ENCODE data around the gene SRPK2. TPM values are rescaled to one million over a fixed set of nuclear protein-coding genes. Genes with fewer than 3 reads are reported as not detected.
A peak's percentile ranks its signal among the peaks of the same experiment; 100 is the strongest.

Gene SRPK2
- total RNA-seq, 4 donors from 2014 or later = 37.1 to 48.1 (median 46.3) TPM

DNA sequence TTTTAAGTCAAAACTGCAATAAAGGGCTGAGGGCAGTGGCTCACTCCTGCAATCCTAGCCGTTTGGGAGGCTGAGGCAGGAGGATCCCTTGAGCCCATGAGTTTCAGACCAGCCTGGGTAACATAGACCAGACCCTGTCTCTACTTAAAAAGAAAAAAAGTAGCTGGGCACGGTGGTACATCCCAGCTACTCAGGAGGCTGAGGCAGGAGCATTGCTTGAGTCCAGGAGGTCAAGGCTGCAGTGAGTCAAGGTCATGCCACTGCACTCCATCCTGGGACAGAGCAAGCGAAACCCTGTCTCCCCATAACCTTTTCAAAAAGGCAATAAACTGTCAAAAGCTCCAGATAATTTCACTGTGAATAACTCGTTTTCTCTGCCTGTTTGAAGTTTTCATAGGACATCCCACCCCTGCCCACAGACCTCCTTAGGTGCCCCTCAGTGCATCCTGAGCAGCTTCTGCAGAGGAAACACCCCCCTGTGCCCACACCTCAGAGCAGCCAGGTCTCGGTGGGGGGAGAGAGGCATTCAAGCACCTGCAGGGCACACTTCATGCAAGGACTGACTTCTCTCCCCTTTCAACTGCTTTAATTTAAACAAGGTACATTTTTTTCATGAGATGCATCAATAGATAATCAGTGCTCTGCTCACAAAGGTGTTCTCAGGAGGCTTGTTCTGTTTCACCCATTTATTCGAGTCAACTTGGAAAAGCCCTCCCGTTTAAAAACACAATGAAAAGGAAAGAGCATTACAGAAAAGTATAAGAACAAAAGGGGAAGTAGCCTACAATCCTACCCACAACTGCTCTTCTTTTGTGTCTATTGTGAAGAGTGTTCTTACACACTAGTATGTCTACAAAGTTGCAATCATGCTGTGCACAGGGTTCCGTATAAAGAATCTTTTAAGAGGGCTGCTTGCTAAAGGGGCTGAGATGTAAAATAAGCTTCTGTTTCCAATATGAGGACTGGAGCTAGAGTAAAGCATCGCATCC, 269.8 kb downstream of the SRPK2 start:
- Histone ChIP-seq H3K9me3 (no peaks in the 10 kb centered on the region), H3K4me1 (no peaks in the 10 kb centered on the region), H3K27me3 (no peaks in the 10 kb centered on the region), H3K27ac (no peak overlapping the region), H3K36me3 (peaks cover 4 to 10% of the 10 kb centered on the region in 2 donors), H3K4me3 (replicated peaks in 1 of 3) (no peak overlapping the region)
- 77 to 78% methylated on average over 9 of the region's 9 CpGs for WGBS, 2 donors
- TF ChIP-seq POLR2A (IDR thresholded peaks at IDR 0.05) = no peak
- intact Hi-C loops (cut with DNase I) = no loop called here
- DNase-seq = no peak

DNA sequence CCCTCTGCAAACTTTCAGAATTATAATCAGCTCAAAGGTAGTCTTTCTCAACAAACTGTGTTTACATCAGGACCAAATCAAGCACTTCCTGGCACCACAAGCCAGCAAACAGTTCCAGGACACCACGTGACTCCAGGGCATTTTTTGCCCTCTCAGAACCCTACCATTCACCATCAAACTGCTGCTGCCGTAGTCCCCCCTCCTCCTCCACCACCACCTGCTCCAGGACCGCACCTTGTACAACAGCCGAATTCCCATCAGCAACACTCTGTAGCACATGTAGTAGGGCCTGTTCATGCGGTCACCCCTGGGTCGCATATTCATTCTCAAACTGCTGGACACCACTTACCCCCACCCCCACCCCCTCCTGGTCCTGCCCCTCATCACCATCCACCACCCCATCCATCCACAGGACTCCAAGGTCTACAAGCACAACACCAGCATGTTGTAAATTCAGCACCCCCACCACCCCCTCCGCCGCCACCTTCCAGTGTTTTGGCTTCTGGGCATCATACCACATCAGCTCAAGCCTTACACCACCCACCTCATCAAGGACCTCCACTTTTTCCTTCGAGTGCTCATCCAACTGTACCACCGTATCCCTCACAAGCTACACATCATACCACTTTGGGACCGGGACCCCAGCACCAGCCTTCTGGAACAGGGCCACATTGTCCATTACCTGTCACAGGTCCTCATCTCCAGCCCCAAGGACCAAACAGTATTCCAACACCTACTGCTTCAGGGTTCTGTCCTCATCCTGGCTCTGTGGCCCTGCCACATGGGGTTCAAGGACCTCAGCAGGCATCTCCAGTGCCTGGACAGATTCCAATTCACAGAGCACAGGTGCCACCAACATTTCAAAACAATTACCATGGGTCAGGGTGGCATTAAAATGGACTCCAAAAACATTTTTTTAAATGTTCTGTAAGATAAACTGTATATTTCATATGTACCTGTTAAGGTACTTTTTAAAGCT, 276.0 kb downstream of the SRPK2 start:
- H3K4me1 ChIP-seq = peaks cover 0 to 11% of the 10 kb centered on the region in 2 donors
- no peak for DNase-seq
- TF ChIP-seq, protein P1, sequence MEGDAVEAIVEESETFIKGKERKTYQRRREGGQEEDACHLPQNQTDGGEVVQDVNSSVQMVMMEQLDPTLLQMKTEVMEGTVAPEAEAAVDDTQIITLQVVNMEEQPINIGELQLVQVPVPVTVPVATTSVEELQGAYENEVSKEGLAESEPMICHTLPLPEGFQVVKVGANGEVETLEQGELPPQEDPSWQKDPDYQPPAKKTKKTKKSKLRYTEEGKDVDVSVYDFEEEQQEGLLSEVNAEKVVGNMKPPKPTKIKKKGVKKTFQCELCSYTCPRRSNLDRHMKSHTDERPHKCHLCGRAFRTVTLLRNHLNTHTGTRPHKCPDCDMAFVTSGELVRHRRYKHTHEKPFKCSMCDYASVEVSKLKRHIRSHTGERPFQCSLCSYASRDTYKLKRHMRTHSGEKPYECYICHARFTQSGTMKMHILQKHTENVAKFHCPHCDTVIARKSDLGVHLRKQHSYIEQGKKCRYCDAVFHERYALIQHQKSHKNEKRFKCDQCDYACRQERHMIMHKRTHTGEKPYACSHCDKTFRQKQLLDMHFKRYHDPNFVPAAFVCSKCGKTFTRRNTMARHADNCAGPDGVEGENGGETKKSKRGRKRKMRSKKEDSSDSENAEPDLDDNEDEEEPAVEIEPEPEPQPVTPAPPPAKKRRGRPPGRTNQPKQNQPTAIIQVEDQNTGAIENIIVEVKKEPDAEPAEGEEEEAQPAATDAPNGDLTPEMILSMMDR (IDR thresholded peaks at IDR 0.05) = no peak
- TF ChIP-seq POLR2A (IDR thresholded peaks at IDR 0.05) = no peak
- H3K27me3 ChIP-seq = no peaks in the 10 kb centered on the region
- 86 to 88% methylated on average over 11 of the region's 11 CpGs for WGBS, 2 donors
- no peak overlapping the region for H3K4me3 ChIP-seq (replicated peaks in 1 of 3)
- no peaks in the 10 kb centered on the region for H3K9me3 ChIP-seq
- H3K36me3 ChIP-seq = peaks cover 52 to 58% of the 10 kb centered on the region in 2 donors
- intact Hi-C loops (cut with DNase I) = no loop called here
- peak overlapping the region in 2 of 3 donors; percentile 6 to 35 for H3K27ac ChIP-seq

DNA sequence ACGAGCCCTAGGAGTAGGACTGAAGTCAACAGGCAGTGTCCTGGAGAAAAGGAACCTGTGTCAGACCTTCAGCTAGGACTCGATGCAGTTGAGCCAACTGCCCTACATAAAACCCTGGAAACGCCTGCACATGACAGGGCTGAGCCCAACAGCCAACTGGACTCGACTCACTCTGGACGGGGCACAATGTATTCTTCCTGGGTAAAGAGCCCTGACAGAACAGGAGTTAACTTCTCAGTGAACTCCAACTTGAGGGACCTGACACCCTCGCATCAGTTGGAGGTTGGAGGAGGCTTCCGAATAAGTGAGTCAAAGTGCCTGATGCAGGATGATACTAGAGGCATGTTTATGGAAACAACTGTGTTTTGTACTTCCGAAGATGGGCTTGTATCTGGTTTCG, 281.3 kb downstream of the SRPK2 start:
- Histone ChIP-seq H3K9me3 (no peaks in the 10 kb centered on the region), H3K27ac (no peak overlapping the region), H3K27me3 (no peaks in the 10 kb centered on the region), H3K4me3 (replicated peaks in 1 of 3) (no peak overlapping the region), H3K4me1 (peaks cover 0 to 13% of the 10 kb centered on the region in 2 donors), H3K36me3 (peaks cover 58 to 65% of the 10 kb centered on the region in 2 donors)
- intact Hi-C loops (cut with DNase I) = loop anchor here (10.0 kb wide), 1 partner anchor 123 kb away; no protein-coding TSS in a partner anchor
- TF ChIP-seq POLR2A (IDR thresholded peaks at IDR 0.05) = no peak
- TF ChIP-seq, protein P1 (IDR thresholded peaks at IDR 0.05) = no peak
- DNase-seq = no peak
- WGBS, 2 donors = 93 to 98% methylated on average over 9 of the region's 9 CpGs

DNA sequence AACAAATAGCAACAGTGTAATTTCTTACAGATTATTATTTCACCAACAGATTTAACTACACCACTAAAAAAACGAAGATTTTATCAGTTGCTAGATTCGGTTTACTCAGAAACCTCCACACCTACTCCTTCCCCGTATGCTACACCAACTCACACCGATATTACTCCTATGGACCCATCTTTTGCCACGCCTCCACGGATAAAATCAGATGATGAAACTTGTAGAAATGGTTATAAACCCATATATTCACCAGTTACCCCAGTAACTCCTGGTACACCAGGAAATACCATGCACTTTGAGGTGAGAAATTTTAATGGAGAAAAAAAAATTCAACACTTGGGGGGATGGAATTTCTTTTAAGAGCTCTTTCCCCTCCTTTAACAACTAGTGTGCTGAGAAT, 282.2 kb downstream of the SRPK2 start:
- no peaks in the 10 kb centered on the region for H3K9me3 ChIP-seq
- no peaks in the 10 kb centered on the region for H3K27me3 ChIP-seq
- intact Hi-C loops (cut with DNase I) = loop anchor here (10.0 kb wide), 1 partner anchor 122 kb away; no protein-coding TSS in a partner anchor
- DNase-seq = no peak
- no peak for TF ChIP-seq POLR2A (IDR thresholded peaks at IDR 0.05)
- TF ChIP-seq, protein P1 (IDR thresholded peaks at IDR 0.05) = no peak
- H3K4me3 ChIP-seq (replicated peaks in 1 of 3) = no peak overlapping the region
- H3K36me3 ChIP-seq = peaks cover 52 to 55% of the 10 kb centered on the region in 2 donors
- 86 to 93% methylated on average over 6 of the region's 6 CpGs for WGBS, 2 donors
- no peak overlapping the region for H3K27ac ChIP-seq
- H3K4me1 ChIP-seq = peaks cover 0 to 8% of the 10 kb centered on the region in 2 donors

DNA sequence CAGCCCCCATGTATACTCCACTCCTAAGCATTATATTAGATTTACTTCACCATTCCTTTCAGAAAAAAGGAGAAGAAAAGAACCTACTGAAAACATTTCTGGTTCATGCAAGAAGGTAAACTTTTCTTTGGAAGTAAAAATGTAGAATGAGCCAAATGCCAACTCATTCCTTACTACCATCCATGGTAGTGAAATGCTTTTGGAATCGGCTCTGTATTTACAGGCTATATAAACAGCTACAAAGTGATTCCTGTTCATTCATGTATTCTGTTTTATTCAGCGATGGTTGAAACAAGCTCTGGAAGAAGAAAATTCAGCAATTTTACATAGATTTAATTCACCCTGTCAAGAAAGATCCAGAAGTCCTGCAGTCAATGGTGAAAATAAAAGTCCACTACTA, 283.1 kb downstream of the SRPK2 start:
- intact Hi-C loops (cut with DNase I) = loop anchor here (10.0 kb wide), 1 partner anchor 121 kb away; no protein-coding TSS in a partner anchor
- no peak for DNase-seq
- no peaks in the 10 kb centered on the region for H3K9me3 ChIP-seq
- H3K4me3 ChIP-seq (replicated peaks in 1 of 3) = no peak overlapping the region
- peak overlapping the region in 2 of 3 donors; percentile 5 to 42 for H3K27ac ChIP-seq
- peaks cover 45 to 54% of the 10 kb centered on the region in 2 donors for H3K36me3 ChIP-seq
- WGBS, 2 donors = 33 to 56% methylated on average over 2 of the region's 2 CpGs
- TF ChIP-seq POLR2A (IDR thresholded peaks at IDR 0.05) = no peak
- TF ChIP-seq, protein P1 (IDR thresholded peaks at IDR 0.05) = no peak
- peaks cover 0 to 8% of the 10 kb centered on the region in 2 donors for H3K4me1 ChIP-seq
- H3K27me3 ChIP-seq = no peaks in the 10 kb centered on the region
